NCI-H226 (cell line): Measurements from ENCODE around the gene CPD.
"Not testable (repeated sequence)": the region's sequence is repeated elsewhere in the genome, so short reads cannot be mapped to it uniquely, and the experiment has no call there.

Experiments
- DNase-seq: peaks from one replicate; pipeline ENCODE4 v3.0.0-alpha.2; 2015

The CPD gene

DNA sequence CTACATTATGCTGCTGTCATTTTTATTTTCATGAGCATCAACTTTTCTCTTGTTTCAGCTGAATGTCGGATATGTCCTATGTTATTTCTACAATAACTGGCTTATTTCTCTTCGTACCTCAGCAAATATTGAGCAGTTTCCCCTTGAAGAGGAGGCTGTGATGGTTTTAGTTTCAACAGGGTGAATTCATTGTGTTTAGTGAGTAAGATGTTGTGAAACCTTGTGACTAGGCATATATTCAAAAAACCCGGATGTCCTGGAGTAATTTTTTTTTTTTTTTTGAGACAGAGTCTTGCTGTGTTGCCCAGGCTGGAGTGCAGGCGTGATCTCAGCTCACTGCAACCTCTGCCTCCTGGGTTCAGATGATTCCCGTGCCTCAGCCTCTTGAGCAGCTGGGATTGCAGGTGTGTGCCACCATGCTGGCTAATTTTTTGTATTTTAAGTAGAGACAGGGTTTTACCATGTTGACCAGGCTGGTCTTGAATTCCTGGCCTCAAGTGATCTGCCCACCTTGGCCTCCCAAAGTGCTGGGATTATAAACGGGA is 11.1 kb downstream of the CPD start:
- no peak for DNase-seq

DNA sequence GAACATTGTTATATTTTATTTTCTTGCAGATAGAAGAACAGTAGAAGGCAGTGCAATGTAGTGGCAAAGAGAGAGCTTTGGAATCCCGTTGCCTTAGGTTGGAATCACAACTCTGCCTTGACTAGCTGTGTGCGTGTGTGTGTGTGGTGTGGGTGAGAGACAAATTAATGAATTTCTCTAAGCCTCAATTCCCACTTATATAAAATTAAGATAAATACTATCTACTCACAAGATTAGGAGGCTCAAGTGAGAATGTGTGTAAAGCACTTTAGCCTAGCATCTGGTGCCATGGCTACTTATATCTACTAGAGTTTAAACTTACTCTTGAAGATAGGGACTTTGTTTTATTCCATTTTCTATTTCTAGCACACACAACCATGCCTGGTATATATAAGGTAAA is 12.8 kb downstream of the CPD start:
- DNase-seq: no peak

DNA sequence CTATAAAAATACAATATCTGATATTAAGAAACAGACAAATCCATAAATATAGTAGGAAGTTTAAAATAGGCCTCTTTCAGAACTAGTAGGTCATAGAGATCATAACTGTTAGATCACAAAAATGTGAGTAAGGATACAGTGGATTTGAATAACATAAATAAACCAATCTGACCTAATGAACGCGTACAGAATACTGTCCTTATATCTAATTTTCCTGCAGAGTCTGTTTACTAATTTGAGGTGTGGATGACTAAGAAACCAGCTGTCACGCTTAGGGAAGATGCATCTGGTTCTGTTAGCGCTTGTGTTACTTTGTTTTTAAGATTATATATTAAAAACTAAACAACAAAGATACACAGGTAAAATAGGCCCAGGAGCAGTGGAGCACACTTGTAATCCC is 14.8 kb downstream of the CPD start:
- DNase-seq: no peak

DNA sequence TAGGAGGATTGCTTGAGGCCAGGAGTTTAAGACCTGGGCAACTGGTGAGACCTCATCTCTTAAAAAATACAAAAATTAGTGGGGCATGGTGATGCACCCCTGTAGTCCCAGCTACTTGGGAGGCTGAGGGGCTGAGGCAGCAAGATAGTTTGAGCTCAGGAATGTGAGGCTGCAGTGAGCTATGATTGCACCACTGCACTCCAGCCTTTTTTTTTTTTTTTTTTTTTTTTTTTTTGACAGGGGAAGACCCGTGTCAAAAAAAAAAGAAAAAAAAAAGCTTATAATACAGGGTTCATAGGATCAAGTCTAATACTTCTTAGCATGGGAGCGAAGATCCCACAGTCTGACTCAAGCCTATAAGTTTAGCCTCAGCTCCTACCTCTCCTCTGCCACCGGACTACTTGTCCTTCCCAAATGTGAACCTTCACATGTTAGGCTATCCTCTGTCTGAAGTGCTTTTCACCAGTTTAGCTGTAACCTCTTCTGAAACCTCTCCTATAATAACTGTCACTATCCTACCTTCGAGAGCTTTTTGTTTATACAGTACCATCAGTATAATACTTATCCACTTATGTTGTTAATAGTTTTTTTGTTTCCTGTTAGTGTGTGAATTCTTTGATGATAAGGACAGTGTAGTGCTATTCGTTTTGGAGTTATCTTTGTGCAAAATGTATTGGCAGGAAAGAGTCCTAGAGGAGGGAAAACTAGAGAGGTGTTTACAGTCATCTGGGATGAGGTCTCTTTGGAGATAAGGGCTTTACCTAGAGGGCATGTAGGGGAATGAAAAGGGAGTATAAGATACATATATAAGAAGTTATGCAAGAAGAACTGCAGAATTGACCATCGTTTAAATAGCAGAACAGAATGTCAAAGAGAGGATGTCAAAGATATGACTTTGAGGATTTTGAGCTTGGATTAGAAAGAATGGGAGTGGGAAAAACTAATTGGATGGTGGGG is 15.5 kb downstream of the CPD start:
- peak; percentile 32 for DNase-seq

DNA sequence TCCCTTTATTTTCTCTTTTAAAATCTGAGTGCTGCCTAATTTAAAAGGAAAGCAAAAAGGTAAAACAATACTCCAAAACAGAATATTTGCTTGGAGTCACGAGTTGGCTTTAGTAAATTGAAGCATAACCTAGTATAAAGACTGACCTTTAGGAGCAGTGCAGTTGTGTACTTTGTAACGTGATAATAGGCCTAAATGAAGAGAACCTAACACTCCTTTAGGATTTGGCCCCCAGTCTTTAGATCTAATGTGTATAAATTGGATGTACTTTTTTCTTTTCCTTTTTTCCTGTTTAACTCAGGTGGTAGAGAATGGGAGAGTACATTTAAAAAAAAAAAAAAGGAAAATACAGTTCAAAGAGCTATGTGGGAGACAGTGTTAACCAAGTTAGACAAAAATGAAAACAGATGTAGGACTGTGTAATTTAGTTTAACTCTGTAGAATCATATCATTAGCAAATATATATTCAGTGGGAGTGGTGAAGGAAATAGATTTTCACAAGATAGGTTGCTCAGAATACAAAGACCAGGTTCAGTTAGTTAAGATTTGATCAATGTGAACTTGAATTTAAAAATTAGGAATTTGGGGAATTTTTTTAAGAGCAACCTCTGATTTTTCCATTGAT is 16.8 kb downstream of the CPD start:
- DNase-seq: no peak

DNA sequence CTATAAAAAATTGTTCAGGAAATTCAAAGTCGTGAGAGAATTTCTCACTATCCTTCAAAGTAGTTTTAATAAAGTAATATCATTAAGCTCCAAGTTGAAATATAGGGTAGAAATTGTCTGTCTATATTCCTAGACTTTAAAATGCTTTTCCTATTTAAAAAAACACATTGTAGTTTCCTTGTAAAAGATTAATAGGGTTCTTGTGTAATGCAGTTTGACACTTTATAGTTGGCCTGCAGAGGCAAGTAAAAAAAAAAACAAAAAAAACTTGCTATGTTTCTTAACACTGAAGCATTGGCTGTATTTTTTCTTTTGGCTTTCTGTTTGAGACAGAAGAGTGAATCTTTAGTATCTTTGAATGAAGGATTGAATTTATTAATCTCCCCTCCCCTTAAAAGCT is 17.4 kb downstream of the CPD start:
- DNase-seq: no peak

DNA sequence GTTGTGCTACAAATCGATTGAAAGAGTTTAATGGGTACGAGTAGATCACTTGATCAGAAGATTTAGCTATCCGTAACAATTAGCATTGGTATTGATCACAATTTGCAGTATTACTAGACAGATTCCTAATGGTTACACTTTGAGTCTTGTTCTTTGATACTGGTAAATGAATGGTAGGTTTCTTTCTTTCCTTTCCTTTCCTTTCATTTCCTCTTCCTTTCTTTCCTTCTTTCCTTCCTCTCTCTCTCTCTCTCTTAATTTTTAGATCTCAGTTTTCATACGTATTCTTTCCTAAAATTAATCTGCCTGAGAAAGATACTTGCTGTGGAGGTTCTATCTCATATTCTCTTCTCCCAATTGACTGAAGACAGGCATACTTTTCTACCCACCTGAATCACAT is 17.9 kb downstream of the CPD start:
- no peak for DNase-seq

DNA sequence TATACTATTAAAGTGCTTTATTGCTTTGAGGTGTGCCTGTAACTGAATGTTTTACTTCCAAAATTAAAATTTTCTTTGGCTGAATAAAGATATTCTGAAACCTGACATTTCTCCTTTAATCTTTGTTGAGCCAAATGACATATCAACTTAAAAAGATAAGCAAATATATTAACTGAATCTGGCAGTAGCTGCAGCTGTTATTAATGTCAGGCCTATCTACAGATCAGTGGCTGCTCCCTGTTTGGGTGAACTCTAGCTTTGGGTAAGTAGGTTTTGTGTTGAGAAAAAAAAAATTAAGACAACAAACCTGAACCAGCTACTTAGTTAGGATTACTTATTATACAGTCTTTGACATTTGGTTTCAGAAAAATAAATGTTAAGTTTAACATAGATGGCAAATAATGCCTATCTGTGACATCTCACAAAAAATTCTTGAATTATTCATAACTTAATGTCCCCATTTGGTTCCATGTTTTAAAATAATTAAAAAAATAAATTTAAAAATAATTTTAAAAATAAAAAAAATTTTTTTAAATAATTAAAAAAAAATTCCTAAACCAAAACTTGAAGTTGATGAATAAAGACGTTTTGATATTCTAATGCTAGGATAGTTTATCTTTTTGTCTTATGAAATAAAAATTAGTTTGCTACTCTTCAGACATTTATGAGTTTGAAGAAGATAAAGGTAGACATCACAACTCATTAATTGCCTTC is 19.8 kb downstream of the CPD start:
- DNase-seq: no peak

DNA sequence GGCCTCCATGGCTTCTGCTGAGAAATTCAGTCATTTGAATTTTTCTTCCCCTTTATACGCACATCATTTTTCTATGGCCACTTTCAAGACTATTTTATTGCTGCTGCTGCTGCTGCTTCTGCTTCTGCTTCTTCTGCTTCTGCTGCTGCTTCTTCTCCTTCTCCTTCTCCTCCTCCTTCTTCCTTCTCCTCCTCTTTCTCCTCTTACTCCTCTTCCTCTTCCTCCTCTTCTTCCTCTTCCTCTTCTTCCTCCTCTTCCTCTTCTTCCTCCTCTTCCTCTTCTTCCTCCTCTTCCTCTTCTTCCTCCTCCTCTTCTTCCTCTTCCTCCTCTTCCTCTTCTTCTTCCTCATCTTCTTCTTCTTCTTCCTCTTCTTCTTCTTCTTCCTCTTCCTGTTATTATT is 22.4 kb downstream of the CPD start:
- DNase-seq: no peak

DNA sequence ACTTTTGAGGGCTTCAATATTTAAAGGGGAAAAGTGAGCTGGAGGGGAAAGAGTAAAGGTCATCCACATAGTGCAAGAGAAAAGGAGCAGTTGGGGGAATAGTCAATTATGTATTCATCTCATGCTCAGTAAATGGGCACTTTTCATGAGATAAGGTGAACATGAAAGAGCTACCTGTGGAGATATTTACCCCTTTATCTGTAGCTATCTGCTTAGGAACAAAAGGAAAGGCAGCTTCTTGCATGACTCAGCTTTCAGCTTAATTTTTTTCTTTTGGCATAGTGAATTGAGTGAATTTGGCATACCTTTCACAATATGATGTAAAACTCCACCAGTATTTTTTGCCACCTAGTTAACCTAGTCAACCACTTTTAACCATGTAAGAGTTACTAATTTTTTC is 26.4 kb downstream of the CPD start:
- DNase-seq: no peak

DNA sequence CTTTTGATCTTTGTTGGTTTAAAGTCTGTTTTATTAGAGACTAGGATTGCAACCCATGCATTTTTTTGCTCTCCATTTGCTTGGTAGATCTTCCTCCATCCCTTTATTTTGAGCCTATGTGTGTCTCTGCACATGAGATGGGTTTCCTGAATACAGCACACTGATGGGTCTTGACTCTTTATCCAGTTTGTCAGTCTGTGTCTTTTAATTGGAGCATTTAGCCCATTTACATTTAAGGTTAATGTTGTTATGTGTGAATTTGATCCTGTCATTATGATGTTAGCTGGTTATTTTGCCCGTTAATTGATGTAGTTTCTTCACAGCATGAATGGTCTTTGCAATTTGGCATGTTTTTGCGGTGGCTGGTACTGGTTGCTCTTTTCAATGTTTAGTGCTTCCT is 31.9 kb downstream of the CPD start:
- DNase-seq: not testable (repeated sequence)

DNA sequence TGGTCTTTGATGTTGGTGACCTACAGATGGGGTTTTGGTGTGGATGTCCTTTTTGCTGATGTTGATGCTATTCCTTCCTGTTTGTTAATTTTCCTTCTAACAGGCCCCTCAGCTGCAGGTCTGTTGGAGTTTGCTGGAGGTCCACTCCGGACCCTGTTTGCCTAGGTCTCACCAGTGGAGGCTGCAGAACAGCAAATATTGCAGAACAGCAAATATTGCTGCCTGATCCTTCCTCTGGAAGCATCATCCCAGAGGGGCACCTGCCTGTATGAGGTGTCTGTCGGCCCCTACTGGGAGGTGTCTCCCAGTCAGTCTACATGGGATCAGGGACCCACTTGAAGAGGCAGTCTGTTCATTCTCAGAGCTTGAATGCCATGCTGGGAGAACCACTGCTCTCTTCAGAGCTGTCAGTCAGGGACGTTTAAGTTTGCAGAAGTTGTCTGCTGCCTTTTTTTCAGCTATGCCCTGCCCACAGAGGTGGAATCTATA is 33.3 kb downstream of the CPD start:
- DNase-seq: not testable (repeated sequence)

DNA sequence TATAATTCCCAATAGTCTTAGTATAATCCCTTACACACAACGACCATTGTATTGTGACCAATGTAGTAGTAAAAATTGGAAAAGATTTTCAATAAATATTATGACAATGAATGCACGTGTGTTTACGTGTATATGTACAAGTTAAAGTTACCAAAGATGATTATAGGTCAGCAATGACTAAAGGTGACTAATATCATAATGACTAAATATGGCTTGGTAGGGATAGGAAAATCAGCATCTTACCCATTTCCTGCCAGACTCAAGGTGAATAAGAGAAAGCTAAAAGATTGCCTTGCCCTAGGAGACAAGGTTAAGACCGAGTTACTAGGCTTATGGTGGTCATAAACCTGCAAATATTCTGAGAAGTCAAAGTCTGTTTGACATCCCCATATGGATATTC is 34.4 kb downstream of the CPD start:
- DNase-seq: no peak

DNA sequence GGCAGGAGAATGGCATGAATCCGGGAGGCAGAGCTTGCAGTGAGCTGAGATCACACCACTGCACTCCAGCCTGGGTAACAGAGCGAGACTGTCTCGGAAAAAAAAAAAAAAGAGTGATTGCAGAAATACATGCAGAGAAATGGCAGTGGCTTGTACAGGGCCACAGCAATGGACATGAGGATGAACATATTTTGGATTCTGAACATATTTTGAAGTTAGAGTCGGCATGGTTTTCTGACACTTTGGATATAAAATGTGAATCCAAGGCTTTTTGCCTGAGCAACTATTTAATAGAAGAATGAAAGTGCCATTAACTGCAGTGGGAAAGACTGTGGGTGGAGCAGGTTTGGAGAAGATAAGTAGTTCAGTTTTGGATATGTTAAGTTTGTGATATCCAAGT is 35.8 kb downstream of the CPD start:
- no peak for DNase-seq

DNA sequence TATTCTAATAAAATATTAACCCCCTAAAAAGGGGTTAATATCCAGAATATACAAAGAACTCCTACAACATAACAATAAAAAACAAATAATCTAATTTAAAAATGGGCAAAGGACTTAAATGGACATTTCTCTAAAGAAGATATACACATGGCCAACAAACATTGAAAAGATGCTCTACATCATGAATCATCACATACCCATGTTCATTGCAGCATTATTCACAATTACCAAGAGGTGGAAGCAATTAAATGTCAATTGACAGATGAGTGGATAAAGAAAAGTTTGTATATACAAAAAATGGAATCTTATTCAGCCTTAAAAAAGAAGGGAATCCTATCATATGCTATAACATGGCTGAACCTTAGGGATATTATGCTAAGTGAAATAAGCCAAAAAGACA is 36.8 kb downstream of the CPD start:
- no peak for DNase-seq

DNA sequence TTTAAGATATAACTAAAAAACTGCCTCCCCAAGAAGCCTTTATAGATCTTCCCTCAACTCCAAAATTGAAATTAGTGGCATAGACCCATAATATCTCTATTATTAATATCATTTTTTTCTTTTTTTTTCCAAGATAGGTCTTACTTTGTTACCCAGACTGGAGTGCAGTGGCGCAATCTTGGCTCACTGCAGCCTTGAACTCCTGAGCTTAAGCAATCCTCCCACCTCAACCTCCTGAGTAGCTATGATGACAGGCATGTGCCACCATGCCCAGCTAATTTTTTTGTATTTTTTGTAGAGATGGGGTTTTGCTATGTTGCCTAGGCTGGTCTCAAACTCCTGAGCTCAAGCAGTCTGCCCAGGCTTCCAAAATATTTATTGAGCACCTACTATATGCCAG is 39.3 kb downstream of the CPD start:
- DNase-seq: peak; percentile 5

DNA sequence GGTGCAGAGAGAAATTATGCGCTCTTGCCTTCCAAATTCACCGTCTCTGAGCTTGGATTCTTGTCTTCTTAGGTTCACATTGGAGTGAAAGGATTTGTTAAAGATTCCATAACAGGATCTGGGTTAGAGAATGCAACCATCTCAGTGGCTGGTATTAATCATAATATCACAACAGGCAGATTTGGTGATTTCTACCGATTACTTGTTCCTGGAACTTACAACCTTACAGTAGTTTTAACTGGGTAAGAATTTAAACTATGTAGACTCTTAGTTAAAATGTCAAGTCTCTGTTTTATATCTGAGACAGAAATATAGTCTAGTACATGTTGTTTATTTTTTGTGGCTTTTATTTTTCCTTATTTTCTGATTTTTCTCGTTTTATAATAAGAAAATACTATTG is 42.9 kb downstream of the CPD start:
- no peak for DNase-seq

DNA sequence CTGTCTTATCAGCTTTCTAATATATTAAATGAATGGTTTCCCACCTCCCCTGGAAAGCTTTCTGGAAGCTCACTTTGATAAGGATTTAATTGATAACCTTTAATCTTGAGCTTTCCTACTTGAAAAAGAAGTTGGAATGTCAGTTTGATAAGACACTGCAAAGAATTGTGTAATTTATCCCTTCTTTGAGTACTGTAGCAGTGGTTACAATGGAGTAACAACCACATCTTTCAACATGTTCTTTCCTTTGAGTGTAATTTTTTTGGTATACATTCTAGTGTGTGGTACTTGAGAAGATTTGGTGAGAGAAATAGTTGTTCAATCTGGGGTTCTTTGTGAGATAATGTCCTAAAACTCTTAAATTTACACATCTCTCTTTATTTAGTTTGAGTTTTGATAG is 43.4 kb downstream of the CPD start:
- DNase-seq: peak; percentile 4

DNA sequence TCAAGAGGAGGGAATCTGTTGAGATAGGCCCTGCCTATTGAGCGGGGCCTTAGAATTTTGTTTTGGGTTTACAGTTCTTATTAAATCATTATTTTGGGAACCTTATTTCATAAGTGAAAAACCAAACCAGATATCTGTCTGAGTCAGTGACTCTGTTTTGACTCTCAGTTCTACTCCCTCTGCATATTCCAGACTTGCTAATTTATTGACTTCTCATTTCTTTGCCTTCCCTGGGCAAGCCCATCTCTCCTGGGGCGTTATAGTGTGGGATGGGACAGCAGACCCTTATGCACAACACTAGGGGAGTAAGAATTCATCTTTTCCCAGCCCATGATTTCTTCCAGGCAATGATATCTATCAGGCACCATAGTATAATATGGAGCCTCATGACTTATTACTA is 45.7 kb downstream of the CPD start:
- DNase-seq: no peak

DNA sequence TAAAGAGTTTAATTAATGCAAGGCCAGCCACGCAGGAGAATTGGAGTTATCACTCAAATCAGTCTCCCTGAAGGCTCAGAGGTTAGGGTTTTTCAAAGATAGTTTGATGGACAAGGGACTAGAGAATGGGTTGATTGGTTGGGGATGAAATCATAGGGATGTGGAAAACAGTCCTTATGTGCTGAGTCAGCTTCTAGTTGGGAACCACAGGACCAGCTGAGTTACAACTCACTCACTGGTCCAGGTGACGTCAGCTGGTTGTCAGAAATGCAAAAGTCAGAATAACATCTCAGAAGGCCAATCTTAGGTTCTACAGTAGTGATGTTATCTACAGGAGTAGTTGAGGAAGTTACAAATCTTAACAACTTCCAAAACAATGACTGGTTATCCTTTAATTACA is 47.6 kb downstream of the CPD start:
- no peak for DNase-seq

DNA sequence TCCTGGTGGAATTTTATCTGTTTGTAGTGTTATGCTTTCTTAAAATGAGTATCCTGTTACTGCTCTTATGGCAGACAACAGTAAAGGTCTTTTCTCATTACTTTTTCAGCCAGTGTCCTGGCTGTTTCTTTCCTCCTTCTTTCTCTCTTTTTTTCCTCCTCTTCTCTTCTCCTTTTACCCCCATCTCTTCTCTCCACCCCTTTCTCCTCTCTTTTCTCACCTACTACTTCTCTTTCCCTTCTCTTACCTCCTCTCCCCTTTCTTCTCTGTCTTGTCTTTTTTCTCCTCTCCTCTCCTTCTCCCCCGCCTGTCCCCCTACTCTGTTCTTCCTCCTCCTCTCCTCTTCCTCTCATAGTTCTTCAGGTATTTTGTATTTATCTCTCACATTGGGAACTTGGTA is 48.9 kb downstream of the CPD start:
- no peak for DNase-seq

DNA sequence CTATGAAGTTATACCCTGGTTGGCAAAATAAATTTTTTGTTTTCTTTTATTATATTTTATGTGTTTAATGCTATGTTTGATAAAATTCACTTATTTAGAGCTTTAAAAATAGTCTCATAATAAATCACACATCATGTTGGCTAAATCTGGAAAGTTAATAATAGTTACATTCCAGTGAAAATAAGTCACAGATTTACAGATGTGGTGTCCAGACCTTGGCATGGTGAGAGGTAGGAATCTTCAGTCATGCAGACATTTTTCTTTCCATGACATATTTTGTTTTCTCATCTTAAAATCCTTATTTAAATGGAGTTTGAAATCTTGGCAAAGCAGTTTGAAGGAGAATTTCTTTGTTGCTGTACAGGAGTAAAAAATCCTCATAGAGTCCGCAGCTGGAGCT is 50.4 kb downstream of the CPD start:
- no peak for DNase-seq

DNA sequence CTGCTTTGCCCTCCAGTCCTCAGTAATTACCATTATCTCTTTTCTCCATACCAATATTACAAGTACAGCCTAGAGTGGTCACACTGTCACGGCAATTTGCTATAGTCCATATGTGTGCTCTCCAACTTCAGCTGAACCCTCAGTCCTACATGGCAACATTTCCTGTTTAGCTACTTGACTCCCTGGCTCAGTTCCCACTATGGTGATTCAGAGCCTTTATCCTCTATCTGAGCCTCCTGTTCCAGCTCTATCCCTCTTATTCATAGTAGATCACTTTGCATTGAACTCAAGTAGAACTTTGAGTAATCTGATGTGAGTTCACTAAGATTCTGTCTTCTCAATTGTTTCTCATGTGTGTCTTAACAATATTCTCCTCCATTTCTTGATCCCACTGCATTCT is 54.8 kb downstream of the CPD start:
- DNase-seq: peak; percentile 82

DNA sequence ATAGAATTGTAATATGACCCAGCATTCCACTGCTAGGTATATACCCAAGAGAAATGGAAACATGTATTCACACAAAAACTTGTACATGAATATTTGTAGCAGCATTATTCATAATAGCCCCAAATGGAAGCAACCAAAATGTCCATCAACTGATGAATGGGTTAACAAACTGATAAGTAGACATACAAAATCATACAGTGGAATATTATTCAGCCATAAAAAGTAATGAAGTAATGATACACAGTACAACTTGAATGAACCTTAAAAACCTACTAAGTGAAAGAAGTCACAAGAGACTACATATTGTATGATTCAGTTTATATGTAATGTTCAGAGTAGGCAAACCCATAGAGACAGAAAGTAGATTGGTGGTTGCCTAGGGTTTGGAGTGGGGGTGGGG is 58.0 kb downstream of the CPD start:
- no peak for DNase-seq
